NCI-H510A (cell line): ENCODE measurements around the gene KNSTRN.

Experiments used
- DNase-seq: peaks from one replicate; lab custom pipeline; 2025; lab: John Stamatoyannopoulos, UW

The KNSTRN gene

DNA sequence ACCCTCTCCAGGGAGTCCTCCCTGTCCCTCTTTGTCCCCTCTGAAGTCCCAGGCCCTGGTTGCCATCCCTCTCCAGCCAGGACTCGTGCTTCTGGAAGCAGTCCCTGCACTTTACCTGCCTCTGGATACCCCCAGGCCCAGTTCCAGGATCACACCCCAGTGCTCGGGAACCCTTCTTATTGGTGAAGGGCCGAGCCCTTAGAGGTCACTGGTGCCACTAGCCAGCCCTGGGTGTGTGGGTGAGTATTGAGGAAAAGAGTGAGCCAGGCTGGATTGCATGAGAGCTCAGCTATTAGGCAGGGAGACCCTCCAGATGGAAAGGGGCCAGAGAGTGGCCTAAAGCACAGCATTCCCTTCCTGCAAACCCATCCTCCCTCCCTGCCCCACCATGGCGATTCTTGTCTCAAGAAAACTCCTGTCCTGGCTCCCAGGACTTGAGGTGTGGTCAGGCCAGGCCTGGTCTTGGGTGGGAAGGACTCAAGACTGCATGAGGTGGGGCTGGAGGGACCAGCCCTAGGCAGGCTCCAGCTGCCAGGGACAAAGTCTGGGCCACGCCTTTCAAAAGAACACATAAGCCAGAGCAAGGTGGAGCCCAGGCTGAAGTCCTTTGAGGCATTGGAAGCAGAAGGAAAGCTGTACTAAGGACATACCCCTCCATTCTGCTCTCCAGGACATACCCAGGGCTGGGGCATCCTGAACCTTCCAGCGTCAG is 36.5 kb upstream of the KNSTRN start:
- no peak for DNase-seq

DNA sequence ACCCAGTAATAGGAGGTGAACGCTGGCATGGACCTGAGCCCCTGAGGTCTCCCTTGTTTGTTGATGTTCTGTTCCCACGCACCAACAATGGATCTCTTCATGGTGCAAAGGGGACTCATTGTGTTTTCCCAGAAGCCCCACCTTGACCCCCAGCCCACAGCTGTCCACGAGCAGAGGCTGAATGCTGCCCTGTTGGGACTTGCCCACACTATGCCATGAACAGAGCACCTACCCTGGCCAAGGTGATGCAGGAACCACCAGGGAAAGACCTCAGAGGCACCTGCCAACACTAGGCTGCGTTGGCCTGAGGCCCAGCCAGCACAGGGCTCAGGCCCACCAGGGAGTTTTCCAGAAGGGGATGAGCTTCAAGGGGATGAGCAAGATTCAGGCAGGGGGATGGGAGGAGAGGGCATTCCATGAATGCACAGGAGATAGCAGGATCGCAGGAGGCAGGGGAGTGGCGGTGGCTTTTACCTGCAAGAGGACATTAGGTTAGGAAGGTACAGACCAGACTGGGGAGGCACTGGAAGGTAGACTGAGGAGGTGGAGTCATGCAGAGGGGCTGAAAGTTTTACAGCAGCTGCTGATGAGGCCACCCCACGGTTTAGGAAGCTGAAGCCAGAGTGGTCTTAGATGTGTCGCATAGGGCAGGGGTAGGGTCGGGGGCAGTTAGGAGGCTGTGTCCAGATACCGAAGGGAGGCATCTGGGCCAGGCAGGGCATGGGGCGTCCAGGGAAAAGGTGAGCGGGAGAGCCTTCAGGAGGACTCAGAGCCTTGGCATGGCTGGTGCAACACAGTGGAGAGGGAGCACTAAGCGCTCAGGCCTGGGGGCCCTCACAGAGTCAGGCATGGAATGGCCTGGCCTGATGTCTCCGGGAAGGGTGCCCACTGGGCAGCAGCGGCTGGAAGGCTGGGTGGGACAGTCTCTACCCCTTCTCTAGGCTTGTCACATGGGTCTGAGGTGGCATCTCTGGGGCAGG is 35.7 kb upstream of the KNSTRN start:
- no peak for DNase-seq

DNA sequence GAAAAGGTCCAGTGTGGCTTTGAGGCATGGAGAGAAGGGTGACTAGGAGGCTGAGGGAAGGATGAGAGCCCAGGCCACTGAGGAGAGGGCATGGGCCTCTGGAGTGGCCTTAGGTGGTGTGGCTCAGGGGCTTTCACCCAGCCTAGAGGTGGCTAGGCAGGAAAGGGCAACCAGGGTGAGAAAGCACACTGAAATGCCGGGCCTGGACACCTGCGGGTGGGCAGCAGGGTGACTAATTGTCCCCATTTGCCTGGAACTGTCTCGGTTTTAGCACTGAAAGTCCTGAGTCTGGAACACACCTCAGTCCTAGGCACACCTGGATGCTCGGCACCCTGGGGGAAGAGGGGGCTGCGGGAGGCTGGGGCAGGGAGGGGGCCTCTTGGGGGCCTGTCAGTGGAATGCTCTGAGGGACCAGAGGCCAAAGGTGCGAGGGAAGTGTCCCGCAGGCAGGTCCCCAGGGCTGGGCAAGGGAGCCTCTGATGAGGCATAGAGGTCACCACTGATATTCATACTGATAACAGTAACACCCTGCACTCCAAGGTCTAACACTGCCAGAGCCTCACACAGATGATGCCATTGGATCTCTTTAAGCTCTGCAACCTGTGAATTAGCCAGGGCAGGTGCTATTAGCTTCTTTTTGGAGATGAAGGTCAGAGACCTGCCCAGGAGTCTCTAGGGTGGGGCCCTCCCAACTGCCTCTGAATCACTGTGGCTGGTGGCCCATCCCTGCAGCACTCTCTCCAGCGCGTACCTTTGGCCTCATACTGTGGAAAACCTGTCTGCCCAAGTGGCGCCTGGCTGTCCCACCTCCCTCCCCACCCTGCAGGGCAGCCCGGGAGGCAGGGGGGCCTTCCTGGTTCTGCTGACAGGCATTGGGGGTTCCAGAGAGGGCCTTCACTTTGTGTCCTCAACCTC is 34.7 kb upstream of the KNSTRN start:
- no peak for DNase-seq

DNA sequence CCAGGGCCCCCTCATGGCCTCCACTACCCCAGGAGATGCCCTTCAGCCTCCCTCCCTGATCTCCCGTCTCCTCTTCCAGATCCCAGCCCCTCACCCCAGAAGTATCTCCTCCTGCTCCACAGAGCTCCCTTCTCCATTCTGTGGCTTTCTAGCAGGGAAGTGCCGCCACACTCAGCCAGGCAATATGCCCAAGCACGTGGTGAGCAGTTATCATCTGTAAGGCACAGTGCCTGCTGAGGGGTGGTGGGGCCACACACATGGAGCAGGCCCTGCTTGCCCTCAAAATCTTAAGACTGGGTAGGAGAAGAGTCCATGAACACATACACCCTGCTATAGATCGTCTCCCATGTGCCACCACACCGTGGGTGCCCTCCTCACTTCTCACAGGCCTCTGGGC is 34.0 kb upstream of the KNSTRN start:
- no peak for DNase-seq

DNA sequence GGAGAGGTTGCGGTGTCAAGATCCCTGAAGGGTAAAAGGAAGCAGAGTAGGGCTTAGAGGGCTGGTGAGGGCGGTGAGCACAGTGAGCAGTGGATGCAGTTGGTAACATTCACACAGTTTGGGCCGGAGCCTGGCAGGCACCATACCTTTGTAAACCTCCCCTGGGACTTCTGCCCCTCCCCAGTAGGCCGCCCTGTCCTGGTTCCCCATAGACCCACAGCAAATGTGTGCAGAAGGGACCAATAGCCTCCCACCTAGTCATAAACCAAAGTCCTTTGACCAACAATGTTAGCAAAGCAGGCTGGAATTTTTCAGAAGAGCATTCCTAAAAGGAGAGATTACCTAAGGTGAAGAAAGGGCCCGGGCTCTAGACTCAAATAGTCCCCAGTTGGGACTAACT is 33.4 kb upstream of the KNSTRN start:
- no peak for DNase-seq

DNA sequence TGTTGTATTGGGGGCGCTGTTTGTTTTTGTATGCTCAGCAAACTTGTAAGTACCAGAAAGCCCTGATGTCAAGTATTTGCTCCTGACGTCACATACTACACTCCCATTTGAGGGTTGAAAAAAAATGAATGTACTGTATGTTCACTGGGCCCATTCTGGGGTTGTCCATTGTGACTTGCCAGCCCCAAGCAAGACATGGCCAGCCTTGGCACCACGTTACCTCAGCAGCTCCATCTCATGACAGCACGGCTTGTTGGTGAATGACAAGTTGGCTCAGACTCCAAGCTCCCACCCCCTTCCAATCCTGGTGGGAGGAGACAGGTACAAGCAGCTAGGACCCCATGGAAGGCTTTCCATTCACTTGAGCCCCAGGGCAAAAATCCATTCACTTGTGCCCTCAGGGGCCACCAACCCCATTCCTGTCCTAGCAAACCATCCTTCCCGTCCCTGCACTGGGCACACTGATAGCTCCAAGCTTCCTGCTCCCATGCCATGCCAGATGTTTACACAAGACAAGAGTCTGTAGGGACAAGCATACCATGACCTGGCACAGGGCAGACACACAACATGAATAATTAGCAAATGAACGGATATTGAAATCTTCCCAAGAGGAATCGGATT is 30.1 kb upstream of the KNSTRN start:
- no peak for DNase-seq

DNA sequence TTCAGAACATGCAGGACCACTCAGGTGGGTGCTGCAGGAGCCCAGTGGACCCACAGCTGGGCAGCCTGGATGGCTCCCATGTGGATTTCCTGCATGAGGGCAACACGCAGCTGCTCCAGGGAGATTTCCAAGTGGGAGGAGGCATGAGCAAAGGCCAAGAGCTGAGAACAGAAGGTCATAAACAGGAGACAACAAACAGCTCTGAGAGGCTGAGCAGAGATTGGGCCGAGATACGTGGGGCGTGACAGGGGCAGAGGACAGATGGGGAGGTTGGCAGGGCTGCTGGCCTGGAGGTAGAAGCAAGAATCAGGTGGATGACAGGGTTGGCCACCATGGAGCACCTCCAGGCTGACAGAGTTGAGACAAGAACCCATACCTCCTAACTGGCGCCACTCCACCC is 28.8 kb upstream of the KNSTRN start:
- DNase-seq = no peak

DNA sequence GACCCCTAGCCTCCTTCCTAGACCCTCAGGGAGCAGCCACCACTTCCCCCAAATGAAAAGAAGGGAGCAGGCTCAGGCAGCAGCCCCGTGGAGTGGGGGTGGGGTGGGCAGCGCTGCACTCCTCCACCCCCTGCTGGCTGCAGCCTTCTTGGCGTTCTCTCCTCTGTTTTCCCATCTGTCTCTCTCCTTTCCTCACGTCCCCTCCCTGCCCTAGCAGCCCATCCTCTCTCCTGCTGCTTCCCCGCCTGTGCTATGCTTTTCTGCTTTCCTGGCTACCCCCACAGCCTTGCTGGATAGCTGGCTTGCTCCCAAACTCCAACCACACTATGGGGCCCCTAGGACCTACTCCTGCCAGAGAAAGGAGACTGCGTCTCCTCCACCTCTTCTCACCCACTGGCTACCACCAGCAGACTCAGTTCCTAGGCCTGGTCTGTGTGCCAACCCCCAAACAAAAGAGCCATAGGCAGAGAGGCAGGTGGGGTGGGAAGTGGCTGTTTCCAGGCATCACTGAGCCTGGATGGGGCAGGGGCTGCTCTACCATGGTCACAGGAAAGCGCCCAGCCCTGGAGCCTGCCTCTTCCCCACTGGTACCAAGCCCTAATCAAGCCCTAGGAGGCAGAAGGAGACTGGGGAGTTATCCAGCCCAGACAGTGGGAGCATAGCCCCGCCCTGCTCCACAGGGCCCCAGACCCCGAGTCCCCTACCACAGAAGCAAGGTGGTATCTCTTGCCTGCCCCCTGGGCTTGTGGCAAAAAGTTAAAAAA is 27.9 kb upstream of the KNSTRN start:
- DNase-seq = no peak

DNA sequence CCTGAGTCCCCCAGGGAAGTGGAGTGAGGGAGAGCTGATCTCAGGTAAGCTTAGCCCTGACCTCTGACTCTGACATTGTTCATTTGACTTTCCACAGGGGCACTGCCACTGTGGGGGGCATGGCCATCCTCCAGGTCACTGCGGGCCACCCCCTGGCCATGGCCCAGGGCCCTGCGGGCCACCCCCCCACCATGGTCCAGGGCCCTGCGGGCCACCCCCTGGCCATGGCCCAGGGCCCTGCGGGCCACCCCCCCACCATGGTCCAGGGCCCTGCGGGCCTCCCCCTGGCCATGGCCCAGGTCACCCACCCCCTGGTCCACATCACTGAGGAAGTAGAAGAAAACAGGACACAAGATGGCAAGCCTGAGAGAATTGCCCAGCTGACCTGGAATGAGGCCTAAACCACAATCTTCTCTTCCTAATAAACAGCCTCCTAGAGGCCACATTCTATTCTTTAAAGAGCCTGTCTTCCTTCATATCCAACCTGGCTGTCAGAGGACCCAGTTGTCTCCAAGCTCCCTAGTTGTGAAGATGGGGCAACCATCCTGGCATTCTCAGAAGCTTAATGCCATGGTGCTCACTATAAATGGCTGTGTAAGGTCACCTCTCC is 26.4 kb upstream of the KNSTRN start:
- DNase-seq = no peak

DNA sequence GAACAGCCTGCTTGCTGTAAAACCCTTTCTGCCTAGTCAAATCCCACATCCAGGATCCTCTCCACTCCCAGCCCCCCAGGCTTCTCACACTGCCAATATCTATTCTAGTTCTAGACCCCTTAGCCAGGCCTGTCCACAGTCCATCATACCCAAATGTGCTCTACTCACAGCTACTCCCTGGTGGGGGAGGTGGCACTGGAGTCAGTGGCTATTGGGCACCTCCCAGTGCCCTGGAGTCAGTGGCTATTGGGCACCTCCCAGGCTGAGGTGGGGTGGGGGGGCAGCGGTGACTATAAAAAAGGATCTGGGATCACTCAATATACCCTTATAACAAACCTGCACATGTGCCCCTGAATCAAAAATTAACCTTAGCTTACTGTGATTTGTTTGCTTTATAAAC is 25.3 kb upstream of the KNSTRN start:
- no peak for DNase-seq

DNA sequence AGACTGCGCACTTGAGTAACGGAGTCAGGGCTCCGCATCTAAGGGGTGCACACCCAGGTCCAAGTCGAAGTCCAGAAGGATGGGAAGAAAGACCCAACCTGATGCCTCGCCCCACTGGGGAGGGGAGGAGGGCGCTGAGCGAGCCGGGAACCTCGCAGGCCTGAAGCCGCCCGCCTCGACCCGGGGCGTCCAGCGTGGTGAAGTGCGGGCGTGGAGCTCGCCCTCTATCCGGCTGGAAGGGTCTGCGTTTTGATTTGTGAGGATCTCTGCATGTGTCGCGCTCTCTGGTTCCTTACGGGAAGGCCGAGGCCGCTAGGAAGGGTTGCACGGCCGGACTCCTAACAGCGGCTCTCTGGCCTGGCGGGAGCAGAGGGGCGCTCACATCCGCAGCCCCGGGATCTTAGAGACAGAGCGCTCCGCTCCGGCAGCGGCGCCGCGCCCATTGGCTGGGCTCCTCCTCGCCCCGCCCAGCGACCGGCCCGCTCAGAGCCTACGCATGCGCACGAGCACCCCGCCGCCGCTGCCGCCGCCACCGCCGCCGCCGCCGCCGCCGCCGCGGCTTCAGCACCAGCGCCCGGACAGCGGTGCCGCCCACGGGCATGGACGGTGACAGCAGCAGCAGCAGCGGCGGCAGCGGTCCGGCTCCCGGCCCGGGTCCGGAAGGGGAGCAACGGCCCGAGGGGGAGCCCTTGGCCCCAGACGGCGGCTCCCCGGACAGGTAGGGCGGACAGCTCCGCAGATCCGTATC is 24.6 kb upstream of the KNSTRN start, which contains the start of gene DISP2:
Gene DISP2, plus strand, starts transcription at position 497 of the 748 bp plus-strand sequence. Its CDS starts 103 bp downstream, at position 600.
- DNase-seq = peak; percentile 57

DNA sequence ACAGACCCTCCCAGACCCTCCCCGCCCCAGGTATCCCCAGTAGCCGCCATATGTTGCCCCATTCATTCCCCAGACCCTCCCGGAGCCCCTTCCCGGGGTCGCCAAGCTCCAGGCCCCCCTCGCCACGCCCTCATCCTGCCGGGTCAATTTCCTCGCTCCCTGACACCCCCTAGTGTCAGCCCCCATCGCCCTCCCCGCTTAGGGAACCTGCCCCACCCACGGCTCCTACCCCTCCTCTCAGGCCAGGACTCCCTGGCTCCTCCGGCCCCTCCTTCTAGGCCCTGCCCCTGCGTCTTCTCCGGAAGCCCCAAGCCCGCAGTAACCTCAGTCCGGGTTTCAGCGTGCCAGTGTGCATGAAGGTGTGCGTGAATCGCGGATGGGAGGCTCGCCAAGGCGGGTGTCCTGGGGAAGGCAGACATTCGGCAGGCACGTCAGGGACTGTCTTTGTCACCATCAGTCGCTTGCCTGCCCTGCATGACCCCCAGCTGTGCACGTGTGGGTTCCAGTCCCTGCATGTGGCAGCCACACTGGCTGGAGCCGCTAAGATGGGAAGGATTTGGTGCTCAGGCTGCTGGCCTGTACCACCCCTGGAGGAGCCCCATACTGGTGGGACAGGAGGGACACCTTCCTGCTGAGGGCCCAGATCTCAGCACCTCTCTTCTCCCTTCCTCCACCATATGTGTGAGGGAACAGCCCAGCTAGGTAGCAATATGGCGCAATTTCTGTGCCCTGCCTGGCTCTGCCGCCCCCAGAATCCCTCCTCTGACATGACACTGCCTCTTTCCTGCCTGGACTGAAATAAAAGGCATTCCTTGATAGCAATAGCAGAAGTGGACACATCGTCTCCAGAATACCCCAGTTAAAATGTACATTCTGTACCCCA is 23.8 kb upstream of the KNSTRN start:
- DNase-seq = no peak

DNA sequence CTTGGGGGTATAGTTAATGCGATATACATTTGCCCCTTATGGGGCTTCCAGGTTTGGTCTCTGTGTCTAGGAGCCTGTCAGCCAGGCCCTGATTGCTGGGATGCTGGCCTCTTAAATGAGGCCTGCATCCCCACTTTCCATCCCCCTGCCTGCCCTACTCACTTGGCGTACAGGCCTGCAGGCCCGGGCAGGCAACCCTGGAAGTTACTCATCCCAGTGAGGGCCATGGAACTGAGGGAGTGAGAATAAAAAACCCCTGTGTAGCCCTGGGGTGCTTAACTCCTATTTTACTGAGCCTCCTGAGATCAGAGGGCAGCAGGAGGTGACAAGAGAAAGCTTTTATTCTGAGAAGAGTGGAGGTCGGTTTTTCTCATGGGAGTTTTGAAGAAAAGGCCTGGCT is 22.5 kb upstream of the KNSTRN start:
- no peak for DNase-seq

DNA sequence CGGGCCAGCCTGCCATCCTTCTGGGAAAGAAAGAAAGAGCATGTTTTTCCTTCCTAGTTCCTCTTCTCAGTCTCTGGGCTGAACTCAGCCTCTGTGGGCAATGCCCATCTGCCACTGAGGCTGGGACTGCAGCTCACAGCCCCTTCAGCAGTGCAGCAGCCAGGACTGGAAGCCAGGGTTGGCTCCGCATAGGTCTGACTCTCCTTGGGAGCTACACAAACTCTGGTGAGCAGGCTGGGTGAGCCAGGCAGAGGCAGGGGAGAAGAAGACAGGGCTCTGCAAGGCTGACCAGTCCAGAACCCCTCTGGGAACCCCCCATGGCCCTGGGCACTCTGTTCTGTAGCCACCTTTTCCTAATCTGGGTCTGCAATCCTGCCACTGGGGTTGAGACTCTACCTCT is 20.9 kb upstream of the KNSTRN start:
- DNase-seq = no peak

DNA sequence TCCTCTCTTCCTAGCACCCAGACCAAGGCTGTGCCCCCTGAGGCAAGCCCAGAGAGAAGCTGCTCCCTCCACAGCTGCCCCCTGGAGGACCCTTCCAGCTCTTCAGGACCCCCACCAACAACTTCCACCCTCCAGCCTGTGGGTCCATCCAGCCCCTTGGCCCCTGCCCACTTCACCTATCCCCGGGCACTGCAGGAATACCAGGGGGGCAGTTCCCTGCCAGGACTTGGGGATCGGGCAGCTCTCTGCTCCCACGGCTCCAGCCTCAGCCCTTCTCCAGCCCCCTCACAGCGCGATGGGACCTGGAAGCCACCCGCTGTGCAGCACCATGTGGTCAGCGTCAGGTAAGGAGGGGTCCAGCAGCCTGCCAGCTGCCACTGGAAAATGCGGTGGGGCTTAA is 18.9 kb upstream of the KNSTRN start:
- no peak for DNase-seq

DNA sequence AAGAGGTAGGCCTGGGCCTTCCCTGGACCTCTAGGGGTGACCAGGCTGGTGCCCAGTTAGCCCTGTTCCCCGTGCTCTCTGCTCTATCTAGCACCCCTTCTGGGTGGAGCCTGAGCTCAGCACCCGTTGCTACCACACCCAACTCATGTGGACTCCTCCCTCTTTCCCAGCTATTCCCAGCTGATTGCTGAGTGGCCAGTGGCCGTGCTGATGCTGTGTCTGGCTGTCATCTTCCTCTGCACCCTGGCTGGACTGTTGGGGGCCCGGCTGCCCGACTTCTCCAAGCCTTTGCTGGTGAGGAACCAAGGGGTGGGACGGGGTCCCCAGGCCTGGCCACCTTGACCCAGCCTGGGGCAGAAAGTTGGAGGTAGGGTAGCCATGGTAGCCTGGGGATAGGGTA is 18.3 kb upstream of the KNSTRN start:
- DNase-seq = no peak

DNA sequence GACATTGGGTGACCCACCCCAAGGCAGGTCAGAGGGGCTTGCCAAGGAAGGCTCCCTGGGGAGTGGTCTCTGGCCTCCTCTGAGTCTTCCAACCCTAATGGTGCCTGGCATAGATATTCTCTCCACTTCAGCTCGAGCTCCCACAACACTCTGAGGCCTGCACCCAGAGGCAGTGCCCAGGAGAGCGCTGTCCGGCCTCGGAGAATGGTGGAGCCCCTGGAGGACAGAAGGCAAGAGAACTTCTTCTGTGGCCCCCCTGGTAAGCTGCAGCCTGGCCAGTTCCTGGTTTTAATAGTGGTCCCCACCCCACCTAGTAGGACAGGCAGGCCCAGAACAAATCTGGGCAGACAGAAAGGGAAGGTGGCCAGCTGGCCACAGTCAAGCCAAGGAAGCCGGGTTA is 17.5 kb upstream of the KNSTRN start:
- no peak for DNase-seq

DNA sequence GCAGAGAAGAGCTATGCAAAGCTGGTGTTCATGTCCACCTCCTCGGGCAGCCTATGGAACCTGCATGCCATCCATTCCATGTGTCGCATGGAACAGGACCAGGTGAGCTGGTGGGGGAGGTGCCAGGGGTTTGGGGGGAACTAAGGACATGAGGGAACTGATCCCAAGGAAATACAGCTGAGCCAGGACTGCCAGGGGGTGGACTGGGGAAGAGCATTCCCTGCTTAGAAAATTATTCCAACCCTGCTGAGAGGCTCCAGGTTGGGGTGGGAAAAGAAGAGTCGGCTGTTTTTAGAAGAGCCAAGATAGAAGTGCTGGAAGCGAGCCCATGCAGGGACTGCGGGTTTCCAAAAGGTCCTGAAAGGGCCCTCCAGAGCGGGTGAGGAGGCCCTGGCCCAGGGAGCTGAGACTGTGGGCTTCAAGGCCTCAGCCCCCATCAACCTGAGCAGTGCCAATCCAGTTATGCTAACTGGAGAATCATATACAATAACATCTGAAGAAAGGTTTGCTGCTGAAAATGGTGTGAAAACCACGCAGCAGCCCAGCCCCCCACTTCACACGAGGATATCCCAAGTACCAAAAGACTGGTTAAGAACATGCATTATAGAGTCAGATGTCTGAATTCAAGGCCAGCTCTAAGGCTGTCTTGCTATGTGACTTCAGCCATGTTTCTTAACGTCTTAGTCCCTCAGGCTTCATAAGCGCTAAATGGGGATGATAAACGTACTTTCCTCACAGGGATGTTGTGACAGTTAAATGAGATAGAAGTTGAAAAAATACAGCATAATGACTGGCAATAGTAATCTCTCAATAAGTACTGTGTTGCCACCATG is 16.7 kb upstream of the KNSTRN start:
- no peak for DNase-seq
